ENCODE results near the gene SYDE2. TPM values are rescaled to one million over a fixed set of nuclear protein-coding genes. Genes with fewer than 3 reads are reported as not detected.

Gene SYDE2
- total and polyA plus RNA-seq, 2 donors (not counting 1 experiment from before 2014, with no cell fraction given), result 0.25 to 0.89 TPM

GRCh38 chr1:85214654-85215053, 13.8 kb upstream of the SYDE2 start:
- H3K79me2 ChIP-seq (ENCODE audit: control insufficient read depth, insufficient read depth, low read length), result no peaks in the 10 kb centered on the region
- no peak overlapping the region for H3K4me3 ChIP-seq (ENCODE audit: control extremely low read depth in 1 of 5, extremely low read depth in 1 of 5, insufficient read depth in 1 of 5, low read depth in 2 of 5, low read length in 4 of 5)
- H4K20me1 ChIP-seq (ENCODE audit: control insufficient read depth, insufficient read depth, low read length, poor library complexity, severe bottlenecking), result no peaks in the 10 kb centered on the region
- ATAC-seq (ENCODE audit: low read depth) (no peak), DNase-seq (no peak)
- Mint-ChIP-seq H3K4me3 (no peak overlapping the region), H3K9me3 (ENCODE audit: insufficient read depth) (no peaks in the 10 kb centered on the region), H3K4me1 (no peaks in the 10 kb centered on the region), H3K27ac (no peak overlapping the region), H3K27me3 (peaks cover 55% of the 10 kb centered on the region)
- ChIA-PET CTCF (no interaction called here), POLR2A (no interaction called here)
- no peak for TF ChIP-seq EZH2 (IDR thresholded peaks at IDR 0.05; ENCODE audit: borderline replicate concordance, insufficient read depth, low read depth, low read length, poor library complexity, severe bottlenecking)
- TF ChIP-seq CTCF (IDR thresholded peaks at IDR 0.05), result no peak
- H3K9ac ChIP-seq (ENCODE audit: low read length), result no peak overlapping the region
- H3K27me3 ChIP-seq (replicated peaks in 1 of 4; ENCODE audit: control extremely low read depth in 1 of 4, control insufficient read depth in 3 of 4, insufficient read depth in 4 of 4, low read length in 3 of 4), result peaks cover 0 to 14% (median 8%) of the 10 kb centered on the region in 4 experiments
- H2AFZ ChIP-seq (ENCODE audit: insufficient read depth, low read depth, low read length, poor library complexity, severe bottlenecking), result no peak overlapping the region
- peaks cover 0 to 3% (median 0%) of the 10 kb centered on the region in 3 donors for H3K9me3 ChIP-seq (ENCODE audit: control extremely low read depth in 1 of 3, control insufficient read depth in 2 of 3, insufficient read depth in 1 of 3, low read length in 2 of 3)
- no peak overlapping the region for H3K4me2 ChIP-seq (replicated peaks; ENCODE audit: low read depth, low read length, poor library complexity, severe bottlenecking)
- no peak overlapping the region for H3K27ac ChIP-seq (ENCODE audit: low read length in 2 of 2)
- intact Hi-C loops (cut with micrococcal nuclease), result no loop called here
- H3K36me3 ChIP-seq (replicated peaks in 1 of 2; ENCODE audit: control extremely low read depth in 1 of 2, control insufficient read depth in 1 of 2, extremely low read depth in 1 of 2, insufficient read depth in 2 of 2, low read length in 1 of 2), result no peaks in the 10 kb centered on the region
- no CpG with 5 or more reads among the region's 5 CpGs for WGBS (ENCODE audit: insufficient coverage)
- no peaks in the 10 kb centered on the region for H3K4me1 ChIP-seq (ENCODE audit: control insufficient read depth in 2 of 2, insufficient read depth in 2 of 2, low read length in 2 of 2)

- TF ChIP-seq CTCF (IDR thresholded peaks at IDR 0.05) (no peak), EZH2 (IDR thresholded peaks at IDR 0.05; ENCODE audit: borderline replicate concordance, insufficient read depth, low read depth, low read length, poor library complexity, severe bottlenecking) (no peak)
- Histone ChIP-seq H3K27me3 (replicated peaks in 1 of 4; ENCODE audit: control extremely low read depth in 1 of 4, control insufficient read depth in 3 of 4, insufficient read depth in 4 of 4, low read length in 3 of 4) (peaks cover 0 to 25% (median 20%) of the 10 kb centered on the region in 4 experiments), H3K9me3 (ENCODE audit: control extremely low read depth in 1 of 3, control insufficient read depth in 2 of 3, insufficient read depth in 1 of 3, low read length in 2 of 3) (peaks cover 0 to 3% (median 0%) of the 10 kb centered on the region in 3 donors), H3K9ac (ENCODE audit: low read length) (no peak overlapping the region), H4K20me1 (ENCODE audit: control insufficient read depth, insufficient read depth, low read length, poor library complexity, severe bottlenecking) (no peaks in the 10 kb centered on the region), H3K4me1 (ENCODE audit: control insufficient read depth in 2 of 2, insufficient read depth in 2 of 2, low read length in 2 of 2) (no peaks in the 10 kb centered on the region), H3K4me3 (ENCODE audit: control extremely low read depth in 1 of 5, extremely low read depth in 1 of 5, insufficient read depth in 1 of 5, low read depth in 2 of 5, low read length in 4 of 5) (no peak overlapping the region), H2AFZ (ENCODE audit: insufficient read depth, low read depth, low read length, poor library complexity, severe bottlenecking) (no peak overlapping the region), H3K4me2 (replicated peaks; ENCODE audit: low read depth, low read length, poor library complexity, severe bottlenecking) (no peak overlapping the region), H3K36me3 (replicated peaks in 1 of 2; ENCODE audit: control extremely low read depth in 1 of 2, control insufficient read depth in 1 of 2, extremely low read depth in 1 of 2, insufficient read depth in 2 of 2, low read length in 1 of 2) (no peaks in the 10 kb centered on the region), H3K79me2 (ENCODE audit: control insufficient read depth, insufficient read depth, low read length) (no peaks in the 10 kb centered on the region), H3K27ac (ENCODE audit: low read length in 2 of 2) (no peak overlapping the region)
- ATAC-seq (ENCODE audit: low read depth) (no peak), DNase-seq (no peak)
- ChIA-PET POLR2A (no interaction called here), CTCF (no interaction called here)
- Mint-ChIP-seq H3K4me3 (no peak overlapping the region), H3K9me3 (ENCODE audit: insufficient read depth) (no peaks in the 10 kb centered on the region), H3K27me3 (peaks cover 63% of the 10 kb centered on the region), H3K4me1 (no peaks in the 10 kb centered on the region), H3K27ac (no peak overlapping the region)
- intact Hi-C loops (cut with micrococcal nuclease), result loop anchor here (10.0 kb wide), 1 partner anchor 704 kb away; the partner anchor contains the start of genes GNG5 and SPATA1
- WGBS (ENCODE audit: insufficient coverage), result 88% methylated on average over 2 of the region's 2 CpGs
Measured at GRCh38 chr1:85208488-85208887, 7.7 kb upstream of the SYDE2 start.

Data from B cell (primary cell).